Left lung (tissue), 10 donors: ENCODE data around the gene AXIN1. TPM values are rescaled to one million over a fixed set of nuclear protein-coding genes. Genes with fewer than 3 reads are reported as not detected.
"Not testable (repeated sequence)": the region's sequence is repeated elsewhere in the genome, so short reads cannot be mapped to it uniquely, and the experiment has no call there.

Experiments
- ATAC-seq: fragments of 200-7000 bp; cut with Tn5 transposase; one replicate; pipeline ENCODE4 v1.9.1; 2020; ENCODE audit warnings: moderate library complexity
- DNase-seq, 4 donors: peaks; one replicate each; pipeline ENCODE4 v3.0.0-alpha.2; 2013 to 2020
- H3K27ac ChIP-seq, 2 donors: fragments of 200-600 bp; sonication (generic) in 1 of 2; one replicate each; pipeline versions ENCODE4 v1.5.0 to v1.8.0; 2020 to 2021
- H3K27me3 ChIP-seq, 2 donors: fragments of 200-600 bp; sonication (generic) in 1 of 2; one replicate each; pipeline versions ENCODE4 v1.5.0 to v1.8.0; 2020 to 2021
- H3K36me3 ChIP-seq, 2 donors: fragments of 200-600 bp; sonication (generic) in 1 of 2; one replicate each; pipeline versions ENCODE4 v1.5.0 to v1.8.0; 2020 to 2021
- H3K4me1 ChIP-seq, 2 donors: fragments of 200-600 bp; one replicate each; pipeline ENCODE4 v1.8.0; 2021
- H3K4me3 ChIP-seq, 2 donors: fragments of 200-600 bp; sonication (generic) in 1 of 2; one replicate each; pipeline versions ENCODE4 v1.5.0 to v1.8.0; 2020 to 2021; ENCODE audit warnings: mild to moderate bottlenecking in 1 of 2
- H3K9me3 ChIP-seq, 2 donors: fragments of 200-600 bp; sonication (generic) in 1 of 2; one replicate each; pipeline versions ENCODE4 v1.5.0 to v1.8.0; 2020 to 2021
- intact Hi-C, 2 donors: fragments of 100-400 bp; cut with DNase I; formaldehyde crosslinking; loops; one replicate each; pipeline versions ENCODE4 v1.11.2 to v1.14.2; 2022
- polyA plus RNA-seq, 6 donors: library from polyadenylated mRNA; unstranded; fragments of 120-200 nt; gene quantifications; one replicate each; pipeline ENCODE4 v1.2.1, GENCODE V29; 2013; ENCODE audit not compliant: insufficient read length in 6 of 6
- total RNA-seq, 2 donors: library from RNA; stranded (reverse); fragmentation: NEBNext Ultra II Directional; extraction: Animal tissue kit (Norgen Biotek cat#: 25700); gene quantifications; one replicate each; pipeline ENCODE4 v1.2.1, GENCODE V29; 2021
- TF ChIP-seq, protein P1 (sequence below), 2 donors: fragments of 200-600 bp; sonication (generic) in 1 of 2; IDR thresholded peaks; one replicate each; pipeline versions ENCODE4 v1.5.0 to v1.8.0; 2021; ENCODE audit warnings: antibody characterized with exemption in 2 of 2
- donor health status: DM: no; HTN: yes; CAD: no.
- donor health status: DM: no; HTN: no; CAD: no.

The AXIN1 gene
- total and polyA plus RNA-seq, 8 donors = 14.0 to 23.4 (median 18.0) TPM

DNA sequence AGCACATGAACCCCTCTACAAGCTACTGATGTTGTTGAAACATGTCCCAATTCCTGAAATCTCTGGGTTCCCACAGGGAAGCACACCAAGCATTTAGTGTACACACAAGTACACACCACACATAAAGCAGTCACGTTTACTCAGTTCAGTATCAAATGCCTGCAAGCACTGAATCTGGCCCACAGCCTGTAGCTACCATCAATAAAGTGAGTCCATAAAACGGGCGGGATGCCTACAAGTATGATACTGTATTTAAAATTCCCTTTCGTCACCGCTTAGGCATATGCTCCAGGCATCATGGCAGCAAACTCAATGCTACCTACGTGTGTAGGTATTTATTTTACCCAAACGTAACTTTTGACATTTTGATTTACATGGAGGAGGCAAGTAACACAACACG lies 2.3 kb downstream of the AXIN1 start:
- peaks cover 0 to 60% of the 10 kb centered on the region in 2 donors for H3K4me1 ChIP-seq
- no peak overlapping the region for H3K4me3 ChIP-seq
- no peaks in the 10 kb centered on the region for H3K27me3 ChIP-seq
- TF ChIP-seq, protein P1, sequence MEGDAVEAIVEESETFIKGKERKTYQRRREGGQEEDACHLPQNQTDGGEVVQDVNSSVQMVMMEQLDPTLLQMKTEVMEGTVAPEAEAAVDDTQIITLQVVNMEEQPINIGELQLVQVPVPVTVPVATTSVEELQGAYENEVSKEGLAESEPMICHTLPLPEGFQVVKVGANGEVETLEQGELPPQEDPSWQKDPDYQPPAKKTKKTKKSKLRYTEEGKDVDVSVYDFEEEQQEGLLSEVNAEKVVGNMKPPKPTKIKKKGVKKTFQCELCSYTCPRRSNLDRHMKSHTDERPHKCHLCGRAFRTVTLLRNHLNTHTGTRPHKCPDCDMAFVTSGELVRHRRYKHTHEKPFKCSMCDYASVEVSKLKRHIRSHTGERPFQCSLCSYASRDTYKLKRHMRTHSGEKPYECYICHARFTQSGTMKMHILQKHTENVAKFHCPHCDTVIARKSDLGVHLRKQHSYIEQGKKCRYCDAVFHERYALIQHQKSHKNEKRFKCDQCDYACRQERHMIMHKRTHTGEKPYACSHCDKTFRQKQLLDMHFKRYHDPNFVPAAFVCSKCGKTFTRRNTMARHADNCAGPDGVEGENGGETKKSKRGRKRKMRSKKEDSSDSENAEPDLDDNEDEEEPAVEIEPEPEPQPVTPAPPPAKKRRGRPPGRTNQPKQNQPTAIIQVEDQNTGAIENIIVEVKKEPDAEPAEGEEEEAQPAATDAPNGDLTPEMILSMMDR (IDR thresholded peaks at IDR 0.05) = no peak
- intact Hi-C loops = loop anchor here in 1 of 2 donors (10.0 kb wide), 1 partner anchor 135 kb away; no protein-coding TSS in a partner anchor
- no peaks in the 10 kb centered on the region for H3K9me3 ChIP-seq
- ATAC-seq (no peak), DNase-seq (no peak)
- peaks cover 0 to 17% of the 10 kb centered on the region in 2 donors for H3K36me3 ChIP-seq
- no peak overlapping the region for H3K27ac ChIP-seq

DNA sequence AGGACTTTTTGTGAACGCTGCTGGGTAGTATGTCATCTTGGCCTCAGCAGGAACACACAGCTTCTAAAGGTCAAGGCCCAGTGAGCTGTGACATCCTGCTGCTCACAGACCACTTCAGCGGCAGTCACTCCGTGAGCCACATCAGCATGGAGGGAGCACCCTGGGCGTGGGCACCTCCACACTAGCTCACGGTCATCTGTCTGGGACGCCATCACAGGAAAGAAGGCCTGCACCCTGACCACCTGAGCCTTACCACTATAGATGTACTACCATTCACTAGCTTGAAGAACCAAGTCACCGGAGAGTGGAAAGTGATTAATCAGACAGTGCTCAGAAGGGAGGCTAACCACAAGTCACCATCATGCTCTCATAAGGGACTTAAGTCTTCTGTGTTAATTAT lies 3.3 kb downstream of the AXIN1 start:
- Histone ChIP-seq H3K9me3 (no peaks in the 10 kb centered on the region), H3K4me1 (peaks cover 0 to 60% of the 10 kb centered on the region in 2 donors), H3K4me3 (no peak overlapping the region), H3K27me3 (no peaks in the 10 kb centered on the region), H3K27ac (no peak overlapping the region), H3K36me3 (peaks cover 0 to 27% of the 10 kb centered on the region in 2 donors)
- TF ChIP-seq, protein P1 (IDR thresholded peaks at IDR 0.05) = no peak
- DNase-seq (no peak), ATAC-seq (no peak)
- intact Hi-C loops = no loop called here

DNA sequence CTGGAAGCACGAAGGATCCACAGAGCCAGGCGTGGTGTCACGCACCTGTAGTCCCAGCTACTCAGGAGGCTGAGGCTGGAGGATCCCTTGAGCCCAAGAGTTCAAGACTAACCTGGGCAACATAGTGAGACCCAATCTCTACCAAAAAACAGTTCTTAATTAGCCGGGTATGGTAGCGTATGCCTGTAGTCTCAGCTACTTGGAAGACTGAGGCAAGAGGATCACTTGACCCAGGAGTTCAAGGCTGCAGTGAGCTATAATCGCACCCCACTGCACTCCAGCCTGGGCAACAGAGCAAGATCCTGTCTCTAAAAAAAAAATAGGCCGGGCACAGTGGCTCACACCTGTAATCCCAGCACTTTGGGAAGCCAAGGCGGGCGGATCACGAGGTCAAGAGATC lies 4.0 kb downstream of the AXIN1 start:
- intact Hi-C loops, H3K27ac ChIP-seq, ATAC-seq, H3K9me3 ChIP-seq, H3K4me3 ChIP-seq, DNase-seq, H3K27me3 ChIP-seq: not testable (repeated sequence)
- peaks cover 0 to 31% of the 10 kb centered on the region in 2 donors for H3K36me3 ChIP-seq
- peaks cover 0 to 58% of the 10 kb centered on the region in 2 donors for H3K4me1 ChIP-seq

DNA sequence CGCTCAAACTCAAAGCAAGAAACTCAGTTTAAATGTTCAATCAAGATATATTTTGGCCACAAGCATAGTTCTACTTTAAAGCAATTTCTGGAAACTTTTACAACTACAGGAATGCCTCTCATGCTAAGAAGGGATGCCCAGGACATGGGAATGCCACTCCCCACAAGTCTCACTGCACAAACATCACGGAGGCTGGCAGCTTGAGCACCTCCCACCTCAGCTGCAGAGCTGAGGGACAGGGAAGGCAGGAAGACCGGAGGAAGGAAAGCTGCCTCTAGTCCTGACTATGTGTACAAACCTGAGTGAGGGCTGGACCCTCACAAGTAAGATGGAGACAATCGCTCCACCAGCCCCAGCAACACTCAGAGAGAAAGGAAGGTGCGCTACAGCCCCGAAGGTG lies 5.3 kb downstream of the AXIN1 start:
- no peaks in the 10 kb centered on the region for H3K9me3 ChIP-seq
- H3K4me3 ChIP-seq = no peak overlapping the region
- H3K27me3 ChIP-seq = no peaks in the 10 kb centered on the region
- no peak overlapping the region for H3K27ac ChIP-seq
- TF ChIP-seq, protein P1 (IDR thresholded peaks at IDR 0.05) = no peak
- intact Hi-C loops = no loop called here
- H3K36me3 ChIP-seq = peaks cover 0 to 31% of the 10 kb centered on the region in 2 donors
- DNase-seq = no peak
- no peak for ATAC-seq
- peaks cover 0 to 63% of the 10 kb centered on the region in 2 donors for H3K4me1 ChIP-seq

DNA sequence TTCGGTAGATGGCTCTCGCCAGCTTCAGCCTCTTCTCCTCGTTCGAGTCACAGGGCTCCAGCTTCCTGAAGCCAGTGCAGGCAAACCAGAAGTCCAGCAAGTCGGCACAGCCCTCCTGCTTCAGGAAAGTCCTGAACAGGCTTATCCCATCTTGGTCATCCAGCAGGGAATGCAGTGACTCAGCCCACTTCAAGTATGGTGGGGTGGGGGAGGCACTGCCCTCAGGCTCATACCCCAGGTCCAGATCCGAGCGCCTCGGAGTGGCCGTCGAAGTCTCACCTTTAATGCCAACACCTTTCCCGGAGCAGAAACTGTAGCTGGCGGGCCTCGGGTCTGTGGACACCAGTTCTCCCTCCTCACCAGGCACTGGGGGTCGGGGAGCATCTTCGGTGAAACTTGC lies 5.9 kb downstream of the AXIN1 start:
- intact Hi-C loops = no loop called here
- ATAC-seq (peak; percentile 69), DNase-seq (peak in 1 of 4 donors; percentile 67)
- H3K27me3 ChIP-seq = no peaks in the 10 kb centered on the region
- no peaks in the 10 kb centered on the region for H3K9me3 ChIP-seq
- H3K36me3 ChIP-seq = peaks cover 0 to 31% of the 10 kb centered on the region in 2 donors
- no peak overlapping the region for H3K4me3 ChIP-seq
- peaks cover 0 to 60% of the 10 kb centered on the region in 2 donors for H3K4me1 ChIP-seq
- TF ChIP-seq, protein P1 (IDR thresholded peaks at IDR 0.05) = no peak
- no peak overlapping the region for H3K27ac ChIP-seq

DNA sequence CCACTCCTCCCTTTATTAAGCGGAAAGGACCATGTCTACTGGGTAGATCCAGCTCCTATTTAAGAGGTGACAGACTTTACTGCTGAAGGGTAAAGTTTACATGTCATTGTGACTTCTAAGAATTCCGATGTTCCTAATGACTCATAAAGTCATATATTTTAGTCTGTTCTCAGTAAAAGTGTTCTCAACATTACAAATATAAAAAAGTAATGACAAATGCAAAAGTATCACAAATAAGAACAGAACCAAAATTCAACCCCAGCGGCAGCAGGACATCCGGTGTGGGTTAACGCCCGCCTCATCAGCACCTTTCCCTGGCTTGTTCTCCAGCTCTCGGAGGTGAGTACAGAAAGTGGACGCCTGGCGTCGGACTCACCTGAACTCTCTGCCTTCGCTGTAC lies 6.8 kb downstream of the AXIN1 start:
- intact Hi-C loops = no loop called here
- no peaks in the 10 kb centered on the region for H3K27me3 ChIP-seq
- no peak overlapping the region for H3K4me3 ChIP-seq

More for the DNA sequence above, 6.8 kb downstream of the AXIN1 start:
- peaks cover 0 to 54% of the 10 kb centered on the region in 2 donors for H3K4me1 ChIP-seq
- DNase-seq (no peak), ATAC-seq (no peak)
- TF ChIP-seq, protein P1 (IDR thresholded peaks at IDR 0.05) = no peak
- H3K9me3 ChIP-seq = no peaks in the 10 kb centered on the region
- no peak overlapping the region for H3K27ac ChIP-seq
- peaks cover 0 to 31% of the 10 kb centered on the region in 2 donors for H3K36me3 ChIP-seq
